NCI-H748 treated with DMSO at 0.1 percent for 48 hours (cell line): ENCODE measurements around the gene EPN2.
"Not testable (repeated sequence)": the region's sequence is repeated elsewhere in the genome, so short reads cannot be mapped to it uniquely, and the experiment has no call there.

ENCODE experiments used
- DNase-seq: peaks from one replicate; lab custom pipeline; 2025; lab: John Stamatoyannopoulos, UW

Gene EPN2

DNA sequence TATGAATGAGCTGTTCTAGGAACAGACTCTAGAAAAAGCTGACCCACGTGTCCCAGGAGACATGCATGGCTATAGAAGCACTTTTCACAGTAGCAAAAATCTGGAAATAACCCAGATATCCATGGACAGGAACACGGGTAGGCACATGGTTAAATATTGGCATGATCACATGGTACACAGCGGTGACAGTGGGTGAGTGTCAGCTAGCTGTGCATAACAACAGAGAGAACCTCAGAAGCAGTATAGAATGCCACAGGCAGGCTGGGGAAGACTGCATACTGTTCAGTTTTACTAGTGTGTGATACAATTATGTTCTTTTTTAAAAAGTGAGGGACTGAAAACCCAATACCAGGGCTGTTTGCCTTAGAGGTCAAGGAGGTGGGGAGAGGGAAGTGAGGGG, 31.4 kb downstream of the EPN2 start:
- no peak for DNase-seq

DNA sequence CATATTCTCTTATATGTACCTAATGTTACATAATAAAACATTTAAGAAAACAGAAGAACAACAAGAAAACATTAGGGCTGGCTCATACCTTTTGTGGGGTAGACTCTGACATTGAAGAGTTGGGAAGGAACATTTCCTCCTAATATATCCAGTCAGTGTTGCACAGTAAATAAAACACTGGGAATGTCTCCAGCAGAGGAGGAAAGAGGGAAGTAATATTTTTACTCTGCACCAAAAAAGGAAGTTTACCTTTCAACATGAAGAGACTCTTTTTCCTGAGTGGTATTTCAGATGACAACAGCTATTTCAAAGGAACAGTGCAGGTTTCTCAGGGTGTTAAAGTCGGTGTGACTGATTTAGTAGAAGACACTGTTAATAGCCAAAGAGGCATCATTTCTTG, 31.9 kb downstream of the EPN2 start:
- DNase-seq = no peak

DNA sequence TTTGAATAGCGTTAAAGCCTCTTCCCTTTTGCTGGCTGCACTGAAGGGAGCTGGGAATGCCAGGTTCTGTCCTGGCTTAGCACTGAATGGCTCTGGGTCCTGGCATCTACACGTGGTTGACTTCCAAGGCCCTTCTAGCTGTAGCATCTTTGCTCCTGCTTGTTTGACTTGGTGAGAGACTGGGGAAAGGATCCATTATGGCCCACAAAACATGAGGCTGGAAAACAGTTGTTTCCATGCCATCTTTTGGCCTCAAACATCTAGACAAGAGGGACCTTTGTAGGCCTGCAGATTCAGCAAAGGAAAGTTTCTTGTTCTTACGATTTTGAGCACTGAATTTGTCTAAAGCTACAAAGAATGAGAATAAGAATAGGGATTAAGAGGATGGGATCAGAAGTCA, 32.5 kb downstream of the EPN2 start:
- DNase-seq = no peak

DNA sequence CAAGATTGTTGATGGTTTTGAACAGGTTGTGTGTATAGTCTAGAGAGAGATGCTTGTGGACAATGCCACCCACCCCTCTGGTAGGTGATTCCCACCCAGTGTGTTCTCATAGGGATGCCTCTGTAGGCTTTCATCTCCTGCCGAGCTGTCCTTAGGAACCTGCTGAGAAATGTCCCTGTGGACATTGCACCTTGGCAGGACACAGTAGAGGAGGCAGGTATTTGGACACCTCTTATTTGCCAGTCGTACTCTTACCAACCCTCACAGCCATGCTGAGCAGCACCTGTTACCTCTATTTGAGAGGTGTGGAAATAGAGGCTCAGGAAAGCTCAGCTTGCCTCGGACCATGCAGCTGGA, 33.2 kb downstream of the EPN2 start:
- no peak for DNase-seq

DNA sequence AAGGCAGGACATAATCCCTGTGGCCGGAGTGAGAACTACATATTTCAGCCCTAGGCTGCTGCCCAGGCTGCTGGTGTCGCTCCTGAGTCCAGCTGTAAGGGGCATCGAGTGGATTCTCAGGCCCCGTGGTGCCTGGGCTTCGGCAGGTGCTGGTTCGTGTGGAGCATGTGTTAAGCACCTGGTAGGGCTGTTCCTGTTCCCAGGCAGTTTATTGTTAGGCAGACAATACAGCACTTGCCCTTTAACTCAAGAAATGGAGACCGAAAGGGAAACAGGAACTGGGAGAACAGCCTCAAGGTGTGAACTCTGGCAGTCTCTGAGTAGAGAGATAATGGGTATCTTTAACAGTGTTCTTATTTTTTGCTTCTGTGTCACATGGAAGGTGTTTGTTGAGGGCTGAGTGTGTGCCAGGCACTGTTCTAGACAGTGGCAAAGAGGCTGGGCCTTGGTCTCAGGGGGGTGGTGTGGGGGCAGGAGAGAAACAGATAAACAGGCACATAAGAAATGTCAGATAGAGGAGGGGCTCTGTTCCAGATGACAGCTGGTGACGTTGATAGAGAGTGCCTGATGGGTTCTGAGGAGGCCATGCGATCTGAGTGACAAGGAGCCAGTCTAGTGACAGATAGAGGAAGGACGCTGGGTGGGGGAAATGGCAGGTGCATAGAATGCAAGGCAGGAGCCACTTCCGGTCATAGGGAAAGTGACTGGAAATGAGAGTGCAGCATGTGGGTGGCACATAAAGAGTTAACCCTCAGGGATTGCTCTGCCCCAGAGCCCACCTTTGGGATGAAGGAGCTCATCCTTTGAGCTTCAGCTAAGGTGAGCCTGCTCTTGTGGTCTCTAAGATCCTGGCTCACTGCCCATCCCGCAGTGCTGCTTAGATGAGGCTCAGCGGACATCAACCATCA, 33.8 kb downstream of the EPN2 start:
- DNase-seq = no peak

DNA sequence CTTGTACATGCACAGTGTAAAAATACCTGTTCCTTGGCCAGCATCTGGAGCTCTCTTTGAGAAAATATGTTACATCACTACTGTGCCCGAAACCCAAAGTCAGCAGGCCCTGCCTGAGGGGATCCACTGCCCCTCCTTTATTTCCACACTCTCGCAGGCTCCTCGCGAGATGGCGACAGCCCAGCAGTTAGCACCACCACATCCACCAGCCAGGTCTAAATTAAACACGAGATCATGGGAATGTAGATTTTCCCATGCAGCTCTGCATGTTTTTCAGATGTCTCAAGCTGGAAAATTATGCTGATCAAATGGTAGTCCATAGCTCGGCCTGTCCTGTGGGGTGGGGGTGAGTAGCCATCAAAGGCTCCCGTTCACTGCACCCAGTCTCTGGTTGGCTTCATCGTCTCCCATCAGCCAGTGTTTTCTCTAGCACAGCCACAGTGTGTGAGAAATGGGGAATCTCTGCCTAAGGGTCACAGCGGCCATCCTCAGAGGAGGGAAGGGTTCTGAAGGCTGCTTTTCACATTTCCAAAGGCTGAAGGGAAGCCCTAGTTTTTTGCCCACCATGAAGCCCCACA, 34.7 kb downstream of the EPN2 start:
- DNase-seq = no peak

DNA sequence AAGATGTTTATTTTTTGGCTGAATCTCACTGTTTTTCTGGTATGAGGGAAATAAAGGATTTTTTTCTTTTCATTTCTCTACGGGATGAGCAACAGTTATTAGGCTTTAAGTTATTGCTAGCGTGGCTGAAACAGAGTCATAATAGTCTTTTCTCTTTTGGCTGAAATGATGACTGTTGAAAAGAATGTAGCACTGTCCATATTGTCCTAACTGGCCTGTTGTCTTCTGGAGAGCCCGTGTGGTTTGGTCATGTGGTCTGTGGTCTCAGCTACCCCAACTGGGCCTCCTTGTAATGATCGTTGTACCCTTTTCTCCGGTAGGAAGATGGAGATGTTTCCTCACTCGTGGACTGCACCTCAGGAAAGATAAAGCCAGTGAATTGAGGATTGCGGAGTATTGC, 36.6 kb downstream of the EPN2 start:
- DNase-seq = no peak

DNA sequence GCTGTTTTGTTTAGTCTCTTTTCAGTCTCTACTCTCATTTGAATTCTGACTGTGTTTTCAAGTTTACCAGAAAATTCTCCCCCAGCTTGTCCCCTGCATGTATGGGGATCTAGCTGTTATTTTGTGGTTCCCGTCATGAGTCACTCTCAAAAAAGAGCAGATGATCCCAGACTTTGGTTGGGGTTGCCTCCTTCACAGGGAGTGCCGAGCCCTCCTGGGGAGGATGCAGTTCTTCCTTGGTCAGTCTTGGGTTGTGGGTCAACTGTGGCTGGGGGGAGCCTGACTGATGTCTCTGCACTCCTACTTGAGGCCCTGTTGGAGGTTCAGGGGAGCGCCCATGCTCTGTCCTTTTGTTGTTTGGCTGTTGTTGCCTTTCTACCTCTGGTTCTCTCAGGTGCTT, 37.7 kb downstream of the EPN2 start:
- no peak for DNase-seq

DNA sequence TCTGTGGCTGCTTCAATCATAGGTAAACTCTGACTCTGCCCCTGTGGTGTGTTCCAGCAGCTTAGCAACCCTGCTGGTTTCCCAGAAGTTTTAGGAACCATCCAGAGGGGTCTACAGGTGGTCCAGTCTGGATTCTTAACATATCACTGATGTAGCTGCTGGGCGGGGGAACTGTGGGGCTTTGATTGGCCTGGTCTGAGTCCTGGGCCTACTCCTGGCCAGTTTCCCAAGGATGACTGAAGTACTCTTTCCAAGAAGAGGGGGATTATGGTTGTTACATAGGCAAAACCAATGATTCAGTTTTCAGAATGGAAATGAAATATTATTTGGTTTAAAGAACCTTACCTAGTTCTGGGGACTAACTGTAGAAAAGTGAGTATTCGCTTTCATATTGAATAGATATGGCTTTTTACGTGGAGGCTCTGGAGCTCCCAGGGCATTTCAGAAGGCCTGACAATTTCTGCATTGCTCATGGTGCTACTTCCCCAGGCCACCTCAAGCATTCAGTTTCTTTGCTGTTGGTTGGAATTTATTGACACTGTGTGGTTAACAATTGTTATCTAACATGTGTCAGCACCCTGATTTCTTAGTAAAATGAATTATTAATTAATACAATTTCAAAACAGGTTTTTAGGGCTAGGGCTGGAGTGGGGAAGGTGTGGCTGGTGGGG, 38.4 kb downstream of the EPN2 start:
- no peak for DNase-seq

DNA sequence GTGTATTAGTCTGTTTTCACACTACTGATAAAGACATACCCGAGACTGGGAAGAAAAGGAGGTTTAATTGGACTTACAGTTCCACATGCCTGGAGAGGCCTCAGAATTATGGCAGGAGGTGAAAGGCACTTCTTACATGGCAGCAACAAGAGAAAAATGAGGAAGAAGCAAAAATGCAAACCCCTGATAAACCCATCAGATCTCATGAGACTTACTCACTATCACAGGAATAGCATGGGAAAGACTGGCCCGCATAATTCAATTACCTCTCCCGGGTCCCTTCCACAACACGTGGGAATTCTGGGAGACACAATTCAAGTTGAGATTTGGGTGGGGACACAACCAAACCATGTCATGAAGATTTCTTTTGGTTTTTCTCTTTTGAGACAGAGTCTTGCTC, 41.1 kb downstream of the EPN2 start:
- not testable (repeated sequence) for DNase-seq

DNA sequence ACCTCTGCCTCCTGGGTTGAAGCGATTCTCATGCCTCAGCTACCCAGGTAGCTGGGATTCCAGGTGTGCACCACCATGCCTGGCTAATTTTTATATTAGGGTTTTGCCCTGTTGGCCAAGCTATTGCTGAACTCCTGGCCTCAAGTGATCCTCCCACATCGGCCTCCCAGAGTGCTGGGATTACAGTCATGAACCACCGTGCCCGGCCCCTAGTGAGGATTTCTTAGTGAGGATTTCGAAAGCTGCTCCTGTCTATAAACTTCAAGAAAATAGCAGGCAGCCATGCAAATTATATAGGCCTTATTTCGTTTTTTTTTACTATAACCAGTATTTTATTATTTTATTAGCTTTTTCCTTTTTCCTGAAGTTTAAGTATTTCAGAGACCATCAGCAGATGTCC, 41.6 kb downstream of the EPN2 start:
- DNase-seq = no peak

DNA sequence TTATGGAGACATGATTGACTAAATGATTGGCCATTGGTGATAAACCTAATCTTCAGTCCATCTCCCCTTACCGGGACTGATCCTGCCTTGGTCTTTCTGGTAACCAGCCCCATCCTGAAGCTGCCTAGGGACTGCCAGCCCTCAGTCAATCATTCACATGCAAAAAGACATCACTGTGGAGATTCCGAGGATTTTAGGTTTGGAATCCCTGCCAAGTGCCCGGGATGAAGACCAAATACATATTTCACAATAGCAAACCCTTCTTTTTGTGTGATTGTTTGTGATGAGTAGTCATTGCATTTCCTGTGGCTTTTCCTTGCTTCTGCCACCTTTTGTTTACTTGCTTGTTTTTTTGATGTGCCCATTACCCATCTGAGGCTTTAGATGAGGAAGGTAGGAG, 44.0 kb downstream of the EPN2 start:
- DNase-seq = no peak

DNA sequence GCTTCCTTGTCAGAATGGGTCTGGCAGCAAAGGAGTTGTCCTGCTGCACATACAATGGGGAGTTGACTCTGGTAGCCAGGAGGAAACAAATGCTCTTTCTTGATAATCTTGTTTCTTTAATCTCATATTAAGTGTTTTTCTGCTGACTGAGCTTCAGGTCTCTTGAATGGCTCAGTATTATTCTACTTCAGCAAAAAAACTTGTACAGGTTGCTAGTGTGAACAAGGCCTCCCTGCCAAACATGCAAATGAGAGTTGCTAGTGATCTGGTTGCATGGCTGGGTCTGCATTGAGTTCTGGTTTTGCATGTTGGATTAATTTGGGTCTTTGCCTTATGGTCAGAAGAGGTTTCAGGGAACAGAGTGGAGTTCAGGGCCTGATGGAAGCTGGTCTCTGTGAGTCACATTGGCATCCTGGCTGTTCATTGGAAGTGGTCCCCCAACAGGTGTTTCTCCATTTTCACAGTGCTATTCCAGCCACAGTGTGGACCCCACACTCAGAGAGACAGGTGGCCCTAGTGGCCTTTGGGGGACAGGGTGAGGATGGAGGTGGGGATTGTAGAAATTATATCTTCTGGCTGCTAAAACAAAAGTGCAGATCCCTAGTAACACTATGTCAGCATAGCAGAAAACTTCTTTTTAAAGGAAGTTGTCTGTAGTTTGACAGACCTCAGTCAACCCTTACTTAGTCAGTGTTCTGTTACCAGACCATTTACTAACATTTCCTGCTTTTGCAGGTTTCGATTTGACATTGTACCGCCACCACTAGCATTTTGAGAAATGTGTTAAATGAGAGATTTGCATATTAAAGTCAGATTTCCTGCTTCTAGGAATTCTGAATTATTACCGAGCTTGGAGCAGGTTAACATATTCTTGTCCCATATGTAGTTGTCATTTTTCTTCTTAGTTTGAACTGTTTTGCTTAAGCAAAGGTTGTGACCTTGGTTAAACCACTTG, 47.1 kb downstream of the EPN2 start:
- no peak for DNase-seq

DNA sequence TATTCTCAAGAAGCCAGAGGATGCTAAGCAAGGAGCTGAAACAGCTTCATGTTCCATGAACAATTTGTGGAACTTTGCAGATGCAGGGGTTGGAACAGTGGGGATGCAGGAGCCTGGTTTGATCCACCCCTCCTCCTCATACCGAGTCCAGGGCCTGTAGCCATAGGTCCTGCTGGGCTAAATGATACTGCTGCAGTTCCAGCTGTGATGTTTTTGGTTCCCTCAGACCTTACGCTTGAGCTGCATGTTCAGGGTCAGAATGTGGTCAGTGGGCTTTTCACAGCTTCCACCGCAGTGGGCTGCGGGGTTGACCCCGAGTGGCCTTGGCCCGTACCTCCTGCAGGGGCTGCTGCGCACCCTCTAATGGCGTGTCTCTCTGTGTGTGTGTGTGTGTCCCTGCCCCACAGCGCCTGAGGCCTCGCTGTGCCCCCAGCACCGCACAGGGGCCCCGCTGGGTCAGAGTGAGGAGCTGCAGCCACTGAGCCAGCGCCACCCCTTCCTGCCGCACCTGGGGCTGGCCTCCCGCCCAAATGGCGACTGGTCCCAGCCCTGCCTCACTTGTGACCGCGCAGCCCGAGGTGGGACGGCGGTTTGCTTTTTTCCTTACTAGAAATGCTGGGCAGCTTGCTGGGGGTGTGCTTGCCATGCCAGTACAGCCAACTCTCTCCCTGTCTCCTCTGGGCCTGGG, 48.2 kb downstream of the EPN2 start:
- DNase-seq = no peak

DNA sequence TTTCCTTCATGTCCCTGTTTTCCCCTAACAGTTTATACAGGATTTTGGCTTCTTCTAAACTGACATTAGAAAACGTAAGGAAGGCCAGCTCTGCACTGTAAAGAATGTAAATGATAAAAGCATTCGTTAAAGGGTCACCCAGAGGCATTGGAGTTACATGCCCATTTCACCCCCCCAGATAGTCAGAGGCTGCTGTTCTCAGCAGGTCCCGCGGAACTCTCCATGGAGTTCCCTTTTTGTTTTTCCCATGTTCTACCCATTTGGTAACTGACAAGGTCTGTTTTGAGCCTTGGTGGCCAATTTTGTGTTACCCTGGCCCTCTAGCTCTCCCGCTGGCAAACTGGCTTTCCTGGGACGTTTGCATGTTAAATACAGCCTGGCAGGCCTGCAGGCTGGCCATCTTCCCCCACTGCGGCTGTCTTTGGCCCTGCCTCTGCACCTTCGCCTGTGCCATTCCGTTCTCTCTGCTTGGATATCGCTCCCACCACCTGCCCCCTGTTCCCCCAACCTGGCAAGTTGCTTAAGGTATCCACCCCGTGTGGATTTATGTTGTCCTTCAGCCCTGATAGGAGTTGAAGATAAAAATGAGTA, 49.7 kb downstream of the EPN2 start:
- no peak for DNase-seq

DNA sequence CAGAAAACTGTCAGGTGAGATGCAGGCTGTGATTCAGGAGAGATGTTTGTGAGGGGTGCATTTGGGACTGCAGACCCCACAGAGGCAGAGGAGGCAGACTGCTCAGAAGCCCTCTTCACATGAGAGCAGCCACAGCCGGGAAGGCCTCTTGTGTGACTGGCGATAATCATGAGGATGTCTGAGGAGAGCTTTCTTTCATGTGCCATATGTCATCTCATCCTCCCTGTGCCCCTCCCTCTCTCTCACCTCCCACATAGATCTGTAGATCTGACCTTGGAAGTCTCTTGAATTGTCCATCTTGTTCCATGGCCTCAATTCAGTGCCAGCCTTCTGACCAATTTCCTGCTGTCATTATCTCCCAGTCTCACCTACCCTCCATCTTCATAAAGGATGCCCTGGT, 50.5 kb downstream of the EPN2 start:
- no peak for DNase-seq

DNA sequence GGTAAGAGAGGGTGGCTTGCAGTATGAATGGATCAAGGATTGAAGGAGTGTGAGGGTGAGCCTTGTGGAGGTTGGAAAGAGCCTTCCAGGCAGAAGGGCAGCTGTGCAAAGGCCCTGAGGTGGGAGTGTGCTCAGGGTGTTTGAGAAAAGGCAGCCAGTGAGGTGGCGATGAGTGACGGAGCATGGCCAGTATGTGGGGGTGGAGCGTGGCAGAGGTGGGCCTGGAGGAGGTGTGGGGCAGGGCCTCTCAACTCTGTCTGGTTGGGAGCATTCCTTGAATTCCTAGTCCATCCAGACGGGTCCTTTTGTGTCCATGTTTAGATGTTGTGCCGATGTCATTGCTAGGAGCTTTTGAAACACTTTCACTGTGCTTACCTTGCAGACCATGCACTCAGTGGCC, 51.3 kb downstream of the EPN2 start:
- DNase-seq = no peak

DNA sequence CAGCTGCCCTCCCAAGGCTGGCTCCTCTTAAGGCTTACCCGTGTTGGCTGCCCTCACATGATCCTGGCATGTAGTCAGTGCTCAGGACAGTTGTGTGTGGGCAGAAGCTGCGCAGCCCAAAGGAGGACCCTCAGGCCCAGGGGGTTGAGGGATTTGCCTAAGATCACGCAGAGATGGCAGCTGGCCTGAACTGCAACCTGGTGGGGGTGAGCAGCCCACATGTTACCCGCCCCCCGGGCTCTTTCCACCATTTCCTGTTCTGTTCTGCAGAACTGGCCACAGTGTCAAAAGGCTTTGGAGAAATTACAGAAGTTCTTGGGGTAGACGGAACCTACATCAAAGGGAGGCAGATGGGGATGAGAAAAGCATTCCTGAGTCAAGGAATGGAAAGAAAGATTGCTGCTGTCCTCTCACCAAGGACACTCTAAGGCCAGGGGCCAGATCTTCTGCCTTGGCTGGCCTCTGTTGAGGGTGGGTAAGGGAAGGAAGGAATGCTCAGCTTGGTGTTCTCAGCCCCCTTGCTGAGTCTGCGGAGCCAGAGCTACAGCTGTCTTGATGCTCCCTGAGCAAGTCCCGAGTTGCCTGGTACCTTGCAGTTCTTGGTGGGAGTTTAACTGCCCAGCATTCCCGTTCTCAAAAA, 53.0 kb downstream of the EPN2 start:
- DNase-seq = no peak

DNA sequence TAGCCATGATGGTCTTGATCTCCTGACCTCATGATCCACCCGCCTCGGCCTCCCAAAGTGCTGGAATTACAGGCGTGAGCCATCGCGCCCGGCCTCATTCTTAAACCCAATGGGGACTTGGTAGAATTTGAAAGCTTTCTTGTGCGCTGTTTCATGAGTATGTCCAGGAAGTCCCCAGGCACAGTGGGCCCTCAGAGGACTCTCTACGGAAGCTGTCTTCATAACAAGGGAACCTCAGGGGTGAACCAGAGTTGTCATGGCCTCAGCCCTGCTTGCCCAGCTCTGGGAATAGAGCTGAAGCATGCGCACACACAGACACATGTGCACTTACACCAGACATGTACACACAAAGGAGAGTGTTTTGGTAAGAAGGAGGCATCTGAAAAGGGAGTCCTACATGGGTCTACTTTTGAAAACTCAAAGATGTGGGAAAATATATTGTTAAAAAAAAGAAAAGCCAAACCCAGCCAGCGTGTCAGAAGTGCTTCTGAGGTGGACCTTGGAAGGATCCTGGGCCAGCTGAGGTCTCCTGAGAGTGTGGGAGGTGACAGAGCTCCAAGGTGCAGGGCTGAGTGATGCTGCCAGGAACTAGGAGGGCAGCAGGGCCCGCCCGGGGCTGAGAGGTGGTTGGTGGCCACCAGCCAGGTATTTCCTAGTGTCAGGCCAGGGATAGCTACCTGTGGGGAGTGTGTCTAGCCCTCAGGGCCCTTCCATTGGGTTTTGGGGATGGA, 54.6 kb downstream of the EPN2 start:
- DNase-seq = no peak

DNA sequence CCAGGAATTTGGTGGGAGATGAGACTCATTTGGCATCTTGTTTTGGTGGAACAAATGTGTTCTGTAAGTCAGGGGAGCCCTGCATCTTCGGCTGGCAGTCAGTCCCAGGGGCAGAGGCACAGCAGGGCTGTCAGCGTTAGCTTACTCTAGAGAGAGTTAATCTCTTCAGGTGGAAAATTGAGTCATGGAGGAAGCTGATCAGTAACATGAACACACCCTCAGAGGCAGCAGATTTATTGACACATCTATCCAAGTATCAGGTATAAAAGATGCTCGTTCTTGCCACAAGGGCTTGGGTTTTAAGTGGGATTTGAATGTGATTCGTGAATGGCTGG, 55.2 kb downstream of the EPN2 start:
- no peak for DNase-seq
